ENCODE results near the gene ZNF771.

The ZNF771 gene

GRCh38 chr16:30399435-30400186, 7.8 kb upstream of the ZNF771 start:
- Histone ChIP-seq H3K27ac (ENCODE audit: low read depth, low read length) (peak overlapping the region; percentile 87), H3K79me2 (ENCODE audit: control insufficient read depth, insufficient read depth, low read length, unreplicated experiment) (peaks cover 4% of the 10 kb centered on the region), H3K4me3 (ENCODE audit: low read depth, low read length) (peak overlapping the region; percentile 80), H3K27me3 (ENCODE audit: insufficient read depth, low read length) (no peaks in the 10 kb centered on the region), H3K36me3 (ENCODE audit: insufficient read depth, low read length) (no peaks in the 10 kb centered on the region), H3K4me1 (ENCODE audit: control insufficient read depth, insufficient read depth, low read length, unreplicated experiment) (peaks cover 11% of the 10 kb centered on the region), H2AFZ (ENCODE audit: low read length, unreplicated experiment) (peak overlapping the region; percentile 79)

- H3K4me1 ChIP-seq (ENCODE audit: control insufficient read depth, insufficient read depth, low read length, unreplicated experiment), result peaks cover 11% of the 10 kb centered on the region
- H3K27ac ChIP-seq (ENCODE audit: low read depth, low read length), result no peak overlapping the region
- no peaks in the 10 kb centered on the region for H3K36me3 ChIP-seq (ENCODE audit: insufficient read depth, low read length)
- H2AFZ ChIP-seq (ENCODE audit: low read length, unreplicated experiment), result no peak overlapping the region
- peaks cover under 1% of the 10 kb centered on the region for H3K79me2 ChIP-seq (ENCODE audit: control insufficient read depth, insufficient read depth, low read length, unreplicated experiment)
- H3K4me3 ChIP-seq (ENCODE audit: low read depth, low read length), result no peak overlapping the region
- H3K27me3 ChIP-seq (ENCODE audit: insufficient read depth, low read length), result no peaks in the 10 kb centered on the region
These were observed 5.5 kb upstream of the ZNF771 start for GRCh38 chr16:30401768-30402425.

DNA sequence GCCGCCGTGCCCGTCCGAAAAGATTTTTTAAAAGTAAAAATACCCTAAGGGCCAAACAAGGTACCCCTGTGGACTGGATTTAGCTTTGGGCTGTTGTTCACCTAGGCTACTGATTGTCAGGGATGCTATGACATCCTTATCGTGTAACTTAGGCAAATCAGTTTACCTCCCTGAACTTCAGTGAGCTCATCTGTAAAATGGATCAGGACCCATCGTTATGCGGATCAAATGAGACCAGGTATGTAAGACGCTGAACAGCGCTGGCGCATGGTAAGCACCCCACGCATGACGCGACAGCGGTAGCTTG, 658 bp upstream of the ZNF771 start:
- Histone ChIP-seq H3K36me3 (ENCODE audit: insufficient read depth, low read length) (no peaks in the 10 kb centered on the region), H3K4me3 (ENCODE audit: low read depth, low read length) (peak overlapping the region; percentile 83), H3K4me1 (ENCODE audit: control insufficient read depth, insufficient read depth, low read length, unreplicated experiment) (peaks cover 21% of the 10 kb centered on the region), H3K79me2 (ENCODE audit: control insufficient read depth, insufficient read depth, low read length, unreplicated experiment) (peaks cover 8% of the 10 kb centered on the region), H3K27me3 (ENCODE audit: insufficient read depth, low read length) (no peaks in the 10 kb centered on the region), H3K27ac (ENCODE audit: low read depth, low read length) (peak overlapping the region; percentile 68), H2AFZ (ENCODE audit: low read length, unreplicated experiment) (peak overlapping the region; percentile 96)

- H3K79me2 ChIP-seq (ENCODE audit: control insufficient read depth, insufficient read depth, low read length, unreplicated experiment), result peaks cover 8% of the 10 kb centered on the region
These were observed 563 bp downstream of the ZNF771 start for GRCh38 chr16:30407804-30408534.

GRCh38 chr16:30409125-30410060, 2.0 kb downstream of the ZNF771 start:
- Histone ChIP-seq H3K4me3 (ENCODE audit: low read depth, low read length) (0 out of 2 replicates have a peak overlapping the region, but pooled peaks have one; percentile 9), H3K36me3 (ENCODE audit: insufficient read depth, low read length) (peaks cover 7% of the 10 kb centered on the region; the same call in 1 of the 2 replicates), H2AFZ (ENCODE audit: low read length, unreplicated experiment) (no peak overlapping the region), H3K27me3 (ENCODE audit: insufficient read depth, low read length) (no peaks in the 10 kb centered on the region), H3K79me2 (ENCODE audit: control insufficient read depth, insufficient read depth, low read length, unreplicated experiment) (peaks cover 8% of the 10 kb centered on the region), H3K4me1 (ENCODE audit: control insufficient read depth, insufficient read depth, low read length, unreplicated experiment) (peaks cover 21% of the 10 kb centered on the region), H3K27ac (ENCODE audit: low read depth, low read length) (no peak overlapping the region)

More at GRCh38 chr16:30407804-30408534, 563 bp downstream of the ZNF771 start:
- Histone ChIP-seq H2AFZ (ENCODE audit: low read length, unreplicated experiment) (peak overlapping the region; percentile 0), H3K4me3 (ENCODE audit: low read depth, low read length) (peak overlapping the region; percentile 83), H3K27me3 (ENCODE audit: insufficient read depth, low read length) (no peaks in the 10 kb centered on the region), H3K4me1 (ENCODE audit: control insufficient read depth, insufficient read depth, low read length, unreplicated experiment) (peaks cover 21% of the 10 kb centered on the region), H3K36me3 (ENCODE audit: insufficient read depth, low read length) (no peaks in the 10 kb centered on the region), H3K27ac (ENCODE audit: low read depth, low read length) (peak overlapping the region; percentile 68)

DNA sequence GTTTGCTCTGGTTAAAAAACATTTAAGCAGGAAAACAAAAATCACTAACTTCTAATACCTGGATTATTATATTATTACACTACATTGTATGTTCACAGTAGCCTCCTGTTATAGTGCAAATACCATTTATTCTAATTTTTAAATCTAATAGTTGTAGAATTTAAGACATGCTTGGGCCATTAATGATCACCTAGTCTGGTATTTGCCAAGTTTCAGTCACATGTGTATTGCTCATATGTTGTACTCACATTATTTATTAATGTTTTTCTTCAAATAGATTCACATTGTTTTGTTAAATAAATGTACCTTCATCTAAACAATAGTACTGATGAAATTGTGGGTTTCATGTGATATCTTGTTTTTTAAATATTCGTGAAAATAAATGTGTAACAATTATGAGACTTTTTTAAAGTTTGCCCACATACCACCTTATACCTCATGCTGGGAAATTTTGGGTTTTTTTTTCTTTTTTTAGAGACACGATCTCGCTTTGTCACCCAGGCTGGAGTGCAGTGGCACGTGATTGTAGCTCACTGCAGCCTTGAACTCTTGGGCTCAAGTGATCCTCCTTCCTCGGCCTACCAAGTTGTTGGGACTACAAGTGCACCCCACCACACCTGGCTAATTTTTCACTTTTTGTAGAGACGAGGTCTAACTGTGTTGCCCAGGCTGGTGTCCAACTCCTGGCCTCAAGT, 5.9 kb downstream of the ZNF771 start:
- H3K79me2 ChIP-seq (ENCODE audit: control insufficient read depth, insufficient read depth, low read length, unreplicated experiment), result peaks cover 4% of the 10 kb centered on the region
- no peak overlapping the region for H2AFZ ChIP-seq (ENCODE audit: low read length, unreplicated experiment)
- peaks cover 14% of the 10 kb centered on the region for H3K4me1 ChIP-seq (ENCODE audit: control insufficient read depth, insufficient read depth, low read length, unreplicated experiment)
- H3K27me3 ChIP-seq (ENCODE audit: insufficient read depth, low read length), result no peaks in the 10 kb centered on the region
- peaks cover 7% of the 10 kb centered on the region; the same call in 1 of the 2 replicates for H3K36me3 ChIP-seq (ENCODE audit: insufficient read depth, low read length)
- H3K4me3 ChIP-seq (ENCODE audit: low read depth, low read length), result no peak overlapping the region
- H3K27ac ChIP-seq (ENCODE audit: low read depth, low read length), result no peak overlapping the region

DNA sequence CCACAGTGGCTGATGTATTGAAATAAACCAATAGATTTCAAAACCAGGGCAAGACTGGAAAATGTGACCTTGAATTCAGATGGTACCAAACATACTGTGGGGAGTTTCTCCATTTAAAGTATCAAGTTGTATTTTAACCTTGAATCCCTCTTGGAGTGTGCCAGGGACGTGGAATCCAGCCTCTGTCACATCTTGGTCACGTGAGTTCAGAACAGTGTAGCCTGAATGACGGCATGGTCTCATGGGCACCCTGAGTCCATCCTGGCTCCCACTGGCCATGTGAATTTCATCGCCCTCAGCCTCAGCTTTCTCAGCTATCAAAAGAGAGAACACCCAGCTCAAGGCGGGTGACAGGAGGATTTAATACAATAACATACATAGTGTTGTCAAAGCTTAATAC, 6.8 kb downstream of the ZNF771 start:
- Histone ChIP-seq H2AFZ (ENCODE audit: low read length, unreplicated experiment) (no peak overlapping the region), H3K27me3 (ENCODE audit: insufficient read depth, low read length) (no peaks in the 10 kb centered on the region), H3K27ac (ENCODE audit: low read depth, low read length) (no peak overlapping the region), H3K4me1 (ENCODE audit: control insufficient read depth, insufficient read depth, low read length, unreplicated experiment) (peaks cover 6% of the 10 kb centered on the region), H3K4me3 (ENCODE audit: low read depth, low read length) (no peak overlapping the region), H3K36me3 (ENCODE audit: insufficient read depth, low read length) (peaks cover 7% of the 10 kb centered on the region; the same call in 1 of the 2 replicates), H3K79me2 (ENCODE audit: control insufficient read depth, insufficient read depth, low read length, unreplicated experiment) (no peaks in the 10 kb centered on the region)

GRCh38 chr16:30416047-30416603, 8.7 kb downstream of the ZNF771 start:
- H3K36me3 ChIP-seq (ENCODE audit: insufficient read depth, low read length), result peaks cover 8% of the 10 kb centered on the region
- no peaks in the 10 kb centered on the region for H3K27me3 ChIP-seq (ENCODE audit: insufficient read depth, low read length)
- H2AFZ ChIP-seq (ENCODE audit: low read length, unreplicated experiment), result no peak overlapping the region
- H3K79me2 ChIP-seq (ENCODE audit: control insufficient read depth, insufficient read depth, low read length, unreplicated experiment), result no peaks in the 10 kb centered on the region
- no peaks in the 10 kb centered on the region for H3K4me1 ChIP-seq (ENCODE audit: control insufficient read depth, insufficient read depth, low read length, unreplicated experiment)
- H3K27ac ChIP-seq (ENCODE audit: low read depth, low read length), result no peak overlapping the region
- H3K4me3 ChIP-seq (ENCODE audit: low read depth, low read length), result no peak overlapping the region

DNA sequence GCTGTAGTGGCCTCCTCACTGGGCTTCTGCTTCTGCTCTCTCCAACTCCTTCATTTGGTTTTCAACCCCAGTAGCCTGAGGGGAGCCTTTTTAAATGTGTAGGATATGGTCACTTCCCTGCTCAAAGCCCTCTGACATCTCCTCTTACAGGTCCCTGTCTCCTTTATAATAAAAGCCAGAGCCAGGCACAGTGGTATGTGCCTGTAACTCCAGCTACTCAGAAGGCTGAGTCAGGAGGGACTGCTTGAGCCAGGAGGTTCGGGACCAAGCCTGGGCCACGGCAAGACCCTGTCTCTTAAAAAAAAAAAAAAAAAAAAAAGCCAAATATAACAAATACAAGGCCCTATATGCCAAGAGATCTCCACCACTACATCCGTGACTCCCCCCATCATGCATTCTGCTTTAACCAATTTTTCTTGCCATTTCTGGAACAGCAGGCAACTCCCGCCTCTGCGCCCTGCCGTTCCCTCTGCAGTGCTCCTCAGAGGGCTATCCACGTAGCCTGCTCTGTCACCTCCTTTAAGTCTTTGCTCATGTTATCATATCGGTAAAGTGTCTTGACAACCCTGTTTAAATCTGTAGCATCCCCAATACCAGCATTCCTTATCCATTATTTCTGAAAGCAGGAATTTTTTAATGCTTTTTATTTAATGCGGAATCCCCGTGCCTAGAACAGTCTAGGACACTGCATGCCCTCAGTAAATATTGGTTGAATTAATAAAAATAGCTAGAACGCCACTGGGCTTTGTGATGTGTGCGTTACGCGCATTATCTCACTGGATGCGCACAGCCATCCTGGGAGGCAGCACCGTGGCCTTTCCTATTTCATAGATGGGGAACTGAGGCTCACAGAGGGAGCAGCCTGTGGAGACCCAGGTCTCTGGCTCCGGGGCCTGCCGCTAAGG, 9.5 kb downstream of the ZNF771 start:
- Histone ChIP-seq H3K36me3 (ENCODE audit: insufficient read depth, low read length) (peaks cover 12% of the 10 kb centered on the region), H3K27ac (ENCODE audit: low read depth, low read length) (no peak overlapping the region), H3K79me2 (ENCODE audit: control insufficient read depth, insufficient read depth, low read length, unreplicated experiment) (no peaks in the 10 kb centered on the region), H3K4me1 (ENCODE audit: control insufficient read depth, insufficient read depth, low read length, unreplicated experiment) (no peaks in the 10 kb centered on the region), H3K27me3 (ENCODE audit: insufficient read depth, low read length) (no peaks in the 10 kb centered on the region), H2AFZ (ENCODE audit: low read length, unreplicated experiment) (peak overlapping the region; percentile 78), H3K4me3 (ENCODE audit: low read depth, low read length) (peak overlapping the region; percentile 86)
